Measurements from ENCODE around the gene CMTM8.

Gene CMTM8

DNA sequence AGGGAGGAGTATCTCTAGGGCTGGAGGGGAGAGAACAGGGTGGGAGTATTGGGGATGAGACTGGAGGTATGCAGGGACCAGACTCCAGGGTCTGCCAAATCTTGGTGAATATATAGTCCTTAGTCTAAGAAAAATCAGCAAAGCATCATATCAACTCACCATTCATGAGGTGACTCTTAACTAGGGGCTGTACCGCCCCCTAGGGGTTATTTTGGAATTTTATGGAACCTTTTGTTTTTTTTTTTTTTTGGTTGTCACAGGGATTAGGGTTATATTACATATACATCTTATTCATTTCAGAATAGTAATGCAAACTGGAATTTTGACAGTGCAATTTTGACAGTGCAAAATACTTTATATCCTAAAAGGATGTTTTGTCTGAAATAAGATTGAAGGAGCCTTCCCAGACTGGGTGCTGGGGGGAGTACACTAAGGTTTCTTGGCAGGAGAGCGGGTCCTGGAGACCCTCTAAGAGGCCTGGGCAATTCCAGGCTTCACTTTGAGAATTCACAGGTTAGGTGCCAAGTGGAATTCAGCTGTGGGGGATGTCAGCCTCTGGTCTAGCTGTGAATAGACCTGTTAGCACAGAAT lies 160.6 kb downstream of the CMTM8 start:
- DNase-seq (ENCODE audit: insufficient read length, low spot score): no peak
- FAIRE-seq: peak; percentile 48
- TF ChIP-seq POU2F2 (IDR thresholded peaks at IDR 0.05; ENCODE audit: low read depth, low read length) (no peak), SPI1 (IDR thresholded peaks at IDR 0.05; ENCODE audit: low read depth, low read length) (no peak), POLR2A (IDR thresholded peaks at IDR 0.05; ENCODE audit: low read depth, low read length) (no peak)

DNA sequence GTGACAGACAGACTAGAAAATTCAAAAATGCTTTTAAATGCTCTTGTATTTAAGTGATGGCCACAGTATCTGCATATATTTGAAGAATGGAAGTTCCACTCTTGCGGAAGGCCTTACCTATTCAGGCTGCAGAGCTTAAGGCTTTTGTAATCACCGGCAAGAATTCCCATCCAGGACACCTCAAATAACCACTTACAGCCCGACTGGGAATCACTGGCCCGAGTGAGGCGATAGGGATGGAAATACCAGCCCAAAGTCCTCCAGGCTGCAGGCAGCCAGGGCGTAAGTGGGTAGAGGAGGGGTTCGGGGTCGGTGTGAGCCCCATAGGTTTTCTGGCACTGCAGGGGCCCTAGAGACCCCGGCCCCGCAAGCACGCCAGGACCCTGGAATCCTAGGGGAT lies 162.6 kb downstream of the CMTM8 start:
- no peak for TF ChIP-seq SPI1 (IDR thresholded peaks at IDR 0.05; ENCODE audit: low read depth, low read length)
- TF ChIP-seq PAX5 (IDR thresholded peaks at IDR 0.05; ENCODE audit: insufficient read depth, low read length, severe bottlenecking): no peak
- TF ChIP-seq POLR2AphosphoS5 (IDR thresholded peaks at IDR 0.05; ENCODE audit: low read depth, low read length): no peak
- no peak for TF ChIP-seq POLR2A (IDR thresholded peaks at IDR 0.05; ENCODE audit: low read depth, low read length)
- no peak for TF ChIP-seq TAF1 (IDR thresholded peaks at IDR 0.05; ENCODE audit: low read depth, low read length)
- TF ChIP-seq POU2F2 (IDR thresholded peaks at IDR 0.05; ENCODE audit: low read depth, low read length): no peak
- DNase-seq (ENCODE audit: insufficient read length, low spot score) (no peak), FAIRE-seq (no peak)

DNA sequence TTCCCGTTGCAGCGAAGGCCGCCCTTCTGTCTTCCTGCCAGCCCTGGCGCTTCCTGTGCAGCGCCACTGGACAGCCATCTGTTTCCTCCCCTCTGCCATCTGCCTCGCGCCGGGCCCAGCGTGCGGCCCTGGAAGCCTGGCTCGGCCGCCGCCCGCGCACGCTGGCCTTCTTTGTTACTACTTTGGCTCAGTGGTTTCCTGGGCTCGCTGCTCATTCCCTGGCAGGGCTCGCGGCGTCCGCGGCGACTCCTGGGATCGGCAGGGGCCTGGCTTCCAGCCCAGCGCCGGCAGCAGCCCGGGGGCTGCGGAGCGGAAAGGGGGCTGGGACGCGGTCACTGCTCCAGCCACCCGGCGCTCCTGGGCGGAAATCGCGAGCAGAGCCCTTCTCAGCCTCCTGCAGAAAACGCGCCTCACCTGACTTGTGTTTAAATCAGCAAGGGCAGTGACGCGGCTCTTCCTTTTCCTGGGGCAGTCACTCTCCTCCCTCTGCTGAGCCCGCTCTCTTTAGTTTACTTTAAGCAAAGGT lies 163.1 kb downstream of the CMTM8 start:
- DNase-seq (ENCODE audit: insufficient read length, low spot score) (peak; percentile 37), FAIRE-seq (peak; percentile 76)
- TF ChIP-seq POLR2A (IDR thresholded peaks at IDR 0.05; ENCODE audit: low read depth, low read length) (no peak), PAX5 (IDR thresholded peaks at IDR 0.05; ENCODE audit: insufficient read depth, low read length, severe bottlenecking) (peak; percentile 30)

DNA sequence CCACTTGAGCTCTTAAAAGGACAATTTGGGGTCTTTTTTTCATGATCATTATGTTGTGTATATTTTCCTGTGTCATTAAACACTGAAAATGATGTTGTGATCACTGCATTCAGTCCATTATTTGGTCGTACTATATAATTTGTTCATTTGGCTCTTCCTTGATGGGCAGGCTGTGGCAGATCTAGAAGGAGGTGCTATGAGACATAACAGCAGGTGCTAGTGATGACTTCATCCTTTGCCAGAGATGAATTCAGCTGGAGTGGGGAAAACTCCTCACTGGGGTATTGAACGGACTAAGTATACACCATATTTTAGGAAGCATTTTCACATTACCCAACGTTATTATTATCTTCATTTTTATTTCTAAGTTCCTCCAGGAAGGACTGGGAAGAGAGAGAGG lies 165.2 kb downstream of the CMTM8 start:
- no peak for DNase-seq (ENCODE audit: insufficient read length, low spot score)
- no peak for FAIRE-seq
- no peak for TF ChIP-seq POLR2A (IDR thresholded peaks at IDR 0.05; ENCODE audit: low read depth, low read length)
- no peak for TF ChIP-seq PAX5 (IDR thresholded peaks at IDR 0.05; ENCODE audit: insufficient read depth, low read length, severe bottlenecking)
- no peak for TF ChIP-seq SPI1 (IDR thresholded peaks at IDR 0.05; ENCODE audit: low read depth, low read length)
- no peak for TF ChIP-seq TAF1 (IDR thresholded peaks at IDR 0.05; ENCODE audit: low read depth, low read length)

DNA sequence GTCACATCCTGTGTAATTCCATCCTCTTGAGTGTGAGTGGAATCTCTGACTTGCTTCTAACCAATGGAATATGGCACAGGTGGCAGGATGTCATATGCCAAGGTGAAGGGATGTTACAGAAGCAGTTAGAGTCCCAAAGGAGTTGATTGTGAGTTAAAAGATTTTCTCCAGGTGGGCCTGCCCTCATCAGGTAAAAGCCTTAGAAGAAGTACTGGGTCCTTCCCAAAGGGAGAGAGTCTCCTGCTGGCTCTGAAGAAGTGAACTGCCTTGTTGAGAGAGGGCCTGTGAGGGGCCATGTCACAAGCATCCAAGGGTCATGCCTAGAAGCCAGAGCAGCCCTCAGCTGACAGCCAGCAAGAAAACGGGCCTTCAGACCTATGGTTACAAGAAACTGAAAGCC lies 166.2 kb downstream of the CMTM8 start:
- no peak for DNase-seq (ENCODE audit: insufficient read length, low spot score)
- TF ChIP-seq POLR2A (IDR thresholded peaks at IDR 0.05; ENCODE audit: low read depth, low read length) (no peak), TAF1 (IDR thresholded peaks at IDR 0.05; ENCODE audit: low read depth, low read length) (no peak), POLR2AphosphoS5 (IDR thresholded peaks at IDR 0.05; ENCODE audit: low read depth, low read length) (no peak), PAX5 (IDR thresholded peaks at IDR 0.05; ENCODE audit: insufficient read depth, low read length, severe bottlenecking) (no peak), POU2F2 (IDR thresholded peaks at IDR 0.05; ENCODE audit: low read depth, low read length) (no peak)
- FAIRE-seq: no peak

DNA sequence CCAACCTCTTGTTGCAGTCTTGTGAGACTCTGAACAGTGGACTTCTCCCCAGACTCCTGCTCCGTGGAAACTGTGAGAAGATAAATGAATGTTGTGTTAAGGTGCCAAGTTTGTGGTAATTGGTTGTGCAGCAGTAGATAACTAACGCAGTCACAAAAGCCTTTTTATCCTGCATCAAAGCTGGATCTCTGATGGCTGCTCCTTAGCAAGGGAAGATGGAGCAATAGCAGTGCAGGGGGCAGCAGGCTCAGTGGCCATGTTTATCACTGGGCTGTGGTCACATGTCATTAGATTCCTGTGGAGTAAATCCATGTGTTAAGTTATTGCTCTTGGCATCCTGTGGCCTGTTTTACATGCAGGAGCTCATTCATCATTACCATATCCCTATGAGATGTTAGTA lies 166.7 kb downstream of the CMTM8 start:
- FAIRE-seq: no peak

DNA sequence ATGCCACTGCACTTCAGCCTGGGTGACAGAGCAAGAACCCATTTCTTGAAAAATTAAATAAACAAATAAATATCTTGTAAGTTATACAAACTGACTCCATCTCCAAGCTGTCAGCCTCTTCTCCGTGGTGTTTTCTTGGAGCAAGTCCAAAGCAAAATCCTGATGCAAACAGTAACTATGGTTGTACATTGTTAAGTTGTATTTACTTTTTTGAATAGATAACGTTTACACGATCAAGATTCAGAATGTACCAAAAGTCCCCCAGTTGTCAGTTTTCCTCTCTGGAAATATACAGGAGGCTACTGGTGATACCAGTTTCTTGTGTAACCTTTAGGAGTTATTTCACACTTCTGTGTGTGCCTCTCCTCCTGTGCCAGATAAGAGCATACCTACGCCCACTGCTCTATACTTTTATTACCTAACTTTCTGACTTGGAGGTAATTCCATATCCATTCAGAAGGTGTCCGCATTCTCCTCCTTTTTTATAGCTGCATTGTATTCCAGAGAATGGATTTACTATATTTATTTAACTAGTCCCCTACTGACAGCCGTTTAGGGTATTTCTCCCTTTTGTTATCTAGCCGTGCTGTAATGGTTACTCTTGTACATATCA lies 167.3 kb downstream of the CMTM8 start:
- no peak for FAIRE-seq
- TF ChIP-seq SPI1 (IDR thresholded peaks at IDR 0.05; ENCODE audit: low read depth, low read length): no peak
- no peak for TF ChIP-seq POU2F2 (IDR thresholded peaks at IDR 0.05; ENCODE audit: low read depth, low read length)
- no peak for TF ChIP-seq TAF1 (IDR thresholded peaks at IDR 0.05; ENCODE audit: low read depth, low read length)
- no peak for TF ChIP-seq POLR2AphosphoS5 (IDR thresholded peaks at IDR 0.05; ENCODE audit: low read depth, low read length)
- no peak for TF ChIP-seq POLR2A (IDR thresholded peaks at IDR 0.05; ENCODE audit: low read depth, low read length)
- no peak for TF ChIP-seq PAX5 (IDR thresholded peaks at IDR 0.05; ENCODE audit: insufficient read depth, low read length, severe bottlenecking)
- DNase-seq (ENCODE audit: insufficient read length, low spot score): no peak

More for the DNA sequence above, 166.7 kb downstream of the CMTM8 start:
- TF ChIP-seq POU2F2 (IDR thresholded peaks at IDR 0.05; ENCODE audit: low read depth, low read length) (no peak), SPI1 (IDR thresholded peaks at IDR 0.05; ENCODE audit: low read depth, low read length) (no peak), PAX5 (IDR thresholded peaks at IDR 0.05; ENCODE audit: insufficient read depth, low read length, severe bottlenecking) (no peak), POLR2AphosphoS5 (IDR thresholded peaks at IDR 0.05; ENCODE audit: low read depth, low read length) (no peak), TAF1 (IDR thresholded peaks at IDR 0.05; ENCODE audit: low read depth, low read length) (no peak), POLR2A (IDR thresholded peaks at IDR 0.05; ENCODE audit: low read depth, low read length) (no peak)
- no peak for DNase-seq (ENCODE audit: insufficient read length, low spot score)

DNA sequence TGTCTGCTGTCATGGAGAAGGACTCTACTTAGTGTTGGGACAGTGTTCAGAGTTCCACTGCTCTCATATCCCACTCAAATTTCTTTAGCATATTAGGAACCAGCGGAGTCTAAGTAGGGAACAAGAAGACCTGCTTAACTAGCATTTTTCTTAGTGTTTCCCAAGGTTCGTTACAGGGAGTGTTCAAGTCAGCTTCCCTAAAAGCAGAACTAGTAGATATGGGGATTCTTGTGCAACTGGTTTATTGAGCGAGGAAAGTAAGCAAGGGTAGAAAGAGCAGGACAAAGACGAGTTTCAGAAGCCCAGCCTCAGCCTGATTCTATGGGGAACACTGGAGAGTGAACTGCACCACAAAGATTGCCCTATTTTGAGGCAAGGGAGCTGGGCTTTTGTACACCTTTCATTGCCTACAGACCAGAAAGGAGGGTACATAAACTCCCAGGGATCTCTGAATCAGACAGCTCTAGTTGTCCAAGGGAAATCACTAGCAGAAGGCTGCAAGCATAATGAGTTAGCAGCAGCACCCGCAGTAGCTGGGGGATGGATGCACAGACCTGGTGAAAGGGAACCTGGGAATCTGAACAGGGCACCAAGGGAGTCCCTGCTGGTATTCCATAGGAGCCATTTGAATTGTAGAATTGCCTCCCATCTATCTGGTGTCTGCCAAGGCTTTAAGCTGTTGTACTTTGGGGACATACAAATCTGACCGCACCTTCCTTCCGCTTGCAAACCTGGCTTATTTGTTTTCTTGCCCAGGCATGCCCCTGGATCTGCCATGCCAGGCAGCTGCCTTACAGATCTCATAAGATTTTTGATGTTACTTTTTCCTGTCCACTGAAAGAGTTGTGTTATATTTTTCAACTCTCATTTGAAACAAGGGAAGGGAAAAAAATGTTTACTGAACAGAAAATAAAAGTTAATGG lies 168.3 kb downstream of the CMTM8 start:
- no peak for FAIRE-seq
- TF ChIP-seq PAX5 (IDR thresholded peaks at IDR 0.05; ENCODE audit: insufficient read depth, low read length, severe bottlenecking) (no peak), POU2F2 (IDR thresholded peaks at IDR 0.05; ENCODE audit: low read depth, low read length) (no peak), POLR2AphosphoS5 (IDR thresholded peaks at IDR 0.05; ENCODE audit: low read depth, low read length) (no peak), TAF1 (IDR thresholded peaks at IDR 0.05; ENCODE audit: low read depth, low read length) (no peak), SPI1 (IDR thresholded peaks at IDR 0.05; ENCODE audit: low read depth, low read length) (no peak)
- no peak for DNase-seq (ENCODE audit: insufficient read length, low spot score)

DNA sequence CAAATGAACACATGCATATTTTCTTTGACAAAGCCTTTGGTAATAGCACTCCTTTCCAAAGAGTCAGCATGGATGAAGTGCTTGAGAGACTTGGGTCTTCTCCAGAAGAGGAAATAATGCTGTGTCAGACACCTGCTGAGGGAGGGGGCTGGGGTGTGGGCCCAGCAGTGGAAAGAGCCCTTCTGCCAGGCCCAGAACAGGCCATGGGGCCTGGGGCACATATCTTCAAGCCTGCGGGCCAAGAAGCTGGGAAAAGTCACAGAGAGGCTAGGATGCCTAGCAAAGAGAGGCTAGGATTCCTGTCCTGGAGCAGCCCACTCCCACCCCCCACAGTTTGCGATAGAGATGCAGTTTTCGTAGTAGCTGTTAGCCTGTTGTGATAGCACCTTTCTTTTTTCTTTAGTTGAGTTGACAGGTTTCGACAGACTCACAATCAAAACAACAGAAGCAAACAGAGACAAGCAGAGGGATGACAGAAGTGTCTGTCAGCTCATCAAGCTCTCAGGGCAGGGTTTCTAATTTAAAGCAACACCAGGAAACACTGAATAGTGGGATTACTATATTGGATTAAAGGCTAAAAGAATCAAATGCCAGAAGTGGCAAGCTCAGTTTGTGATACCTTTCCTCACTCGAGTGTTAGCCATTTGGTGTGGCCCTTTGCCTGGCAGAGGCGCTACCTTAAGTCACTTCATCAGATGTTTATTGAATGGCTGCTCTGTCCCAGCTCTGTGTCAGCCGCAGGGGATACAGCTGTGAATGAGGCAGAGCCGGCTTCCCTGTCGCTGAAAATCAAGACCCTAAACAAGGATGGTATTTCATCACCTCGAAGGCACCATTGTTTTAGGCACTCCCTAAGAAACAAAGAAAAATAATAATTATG lies 172.1 kb downstream of the CMTM8 start:
- TF ChIP-seq POLR2AphosphoS5 (IDR thresholded peaks at IDR 0.05; ENCODE audit: low read depth, low read length): no peak
- TF ChIP-seq TAF1 (IDR thresholded peaks at IDR 0.05; ENCODE audit: low read depth, low read length): no peak
- TF ChIP-seq PAX5 (IDR thresholded peaks at IDR 0.05; ENCODE audit: insufficient read depth, low read length, severe bottlenecking): no peak
- no peak for TF ChIP-seq POU2F2 (IDR thresholded peaks at IDR 0.05; ENCODE audit: low read depth, low read length)
- TF ChIP-seq SPI1 (IDR thresholded peaks at IDR 0.05; ENCODE audit: low read depth, low read length): no peak
- TF ChIP-seq POLR2A (IDR thresholded peaks at IDR 0.05; ENCODE audit: low read depth, low read length): no peak
- DNase-seq (ENCODE audit: insufficient read length, low spot score): no peak
- FAIRE-seq: no peak

Measured in GM12891 (cell line).